ENCODE results near the gene DHRS7B. TPM values are rescaled to one million over a fixed set of nuclear protein-coding genes. Genes with fewer than 3 reads are reported as not detected.

DHRS7B gene
- total and polyA plus RNA-seq, 8 donors = 7.3 to 30.4 (median 12.8) TPM

GRCh38 chr17:21127509-21128077 lies 829 bp downstream of the DHRS7B start:
- WGBS, 2 donors = 5% methylated on average over 9 of the region's 9 CpGs
- TF ChIP-seq, protein P1, sequence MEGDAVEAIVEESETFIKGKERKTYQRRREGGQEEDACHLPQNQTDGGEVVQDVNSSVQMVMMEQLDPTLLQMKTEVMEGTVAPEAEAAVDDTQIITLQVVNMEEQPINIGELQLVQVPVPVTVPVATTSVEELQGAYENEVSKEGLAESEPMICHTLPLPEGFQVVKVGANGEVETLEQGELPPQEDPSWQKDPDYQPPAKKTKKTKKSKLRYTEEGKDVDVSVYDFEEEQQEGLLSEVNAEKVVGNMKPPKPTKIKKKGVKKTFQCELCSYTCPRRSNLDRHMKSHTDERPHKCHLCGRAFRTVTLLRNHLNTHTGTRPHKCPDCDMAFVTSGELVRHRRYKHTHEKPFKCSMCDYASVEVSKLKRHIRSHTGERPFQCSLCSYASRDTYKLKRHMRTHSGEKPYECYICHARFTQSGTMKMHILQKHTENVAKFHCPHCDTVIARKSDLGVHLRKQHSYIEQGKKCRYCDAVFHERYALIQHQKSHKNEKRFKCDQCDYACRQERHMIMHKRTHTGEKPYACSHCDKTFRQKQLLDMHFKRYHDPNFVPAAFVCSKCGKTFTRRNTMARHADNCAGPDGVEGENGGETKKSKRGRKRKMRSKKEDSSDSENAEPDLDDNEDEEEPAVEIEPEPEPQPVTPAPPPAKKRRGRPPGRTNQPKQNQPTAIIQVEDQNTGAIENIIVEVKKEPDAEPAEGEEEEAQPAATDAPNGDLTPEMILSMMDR (IDR thresholded peaks at IDR 0.05) = no peak
- intact Hi-C loops (cut with DNase I) = no loop called here
- peaks cover 0 to 8% (median 6%) of the 10 kb centered on the region in 3 donors for H3K4me1 ChIP-seq
- no peaks in the 10 kb centered on the region for H3K36me3 ChIP-seq
- H3K27ac ChIP-seq = peak overlapping the region; percentile 91 to 97 (median 93)
- FAIRE-seq (no peak), DNase-seq (no peak), ATAC-seq (peak in 1 of 4 donors; percentile 19)
- H3K27me3 ChIP-seq = no peaks in the 10 kb centered on the region
- H3K9me3 ChIP-seq = no peaks in the 10 kb centered on the region
- H3K4me3 ChIP-seq = peak overlapping the region; percentile 56 to 99 (median 79)

- peaks cover 0 to 8% (median 6%) of the 10 kb centered on the region in 3 donors for H3K4me1 ChIP-seq
- no peak overlapping the region for H3K4me3 ChIP-seq
- TF ChIP-seq, protein P1 (IDR thresholded peaks at IDR 0.05) = peak in 1 of 4 donors; percentile 15
- DNase-seq = no peak
- no peak overlapping the region for H3K27ac ChIP-seq
- FAIRE-seq = no peak
- no peaks in the 10 kb centered on the region for H3K9me3 ChIP-seq
- intact Hi-C loops (cut with DNase I) = no loop called here
- no peak for ATAC-seq
- no peaks in the 10 kb centered on the region for H3K27me3 ChIP-seq
- WGBS, 2 donors = 67 to 69% methylated on average over 9 of the region's 9 CpGs
- no peaks in the 10 kb centered on the region for H3K36me3 ChIP-seq
Observed at GRCh38 chr17:21129023-21129681, 2.4 kb downstream of the DHRS7B start.

DNA sequence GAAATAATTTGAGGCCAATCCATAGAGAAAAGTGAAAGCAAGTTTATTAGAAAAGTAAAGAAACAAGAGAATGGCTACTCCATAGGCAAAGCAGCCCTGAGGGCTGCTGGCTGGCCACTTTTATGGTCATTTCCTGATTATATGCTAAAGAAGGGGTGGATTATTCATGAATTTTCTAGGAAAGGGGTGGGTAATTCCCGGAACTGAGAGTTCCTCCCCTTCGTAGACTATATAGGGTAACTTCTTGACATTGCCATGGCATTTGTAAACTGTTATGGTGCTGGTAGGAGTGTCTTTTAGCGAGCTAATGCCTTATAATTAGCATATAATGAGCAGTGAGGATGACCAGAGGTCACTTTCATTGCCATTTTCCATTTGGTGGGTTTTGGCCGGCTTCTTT lies 4.4 kb downstream of the DHRS7B start:
- intact Hi-C loops (cut with DNase I) = no loop called here
- ATAC-seq = no peak
- Histone ChIP-seq H3K9me3 (no peaks in the 10 kb centered on the region), H3K36me3 (no peaks in the 10 kb centered on the region), H3K4me1 (peaks cover 0 to 8% (median 6%) of the 10 kb centered on the region in 3 donors), H3K27ac (no peak overlapping the region), H3K27me3 (no peaks in the 10 kb centered on the region), H3K4me3 (no peak overlapping the region)
- no peak for FAIRE-seq
- 50 to 62% methylated on average over 4 of the region's 4 CpGs for WGBS, 2 donors
- TF ChIP-seq, protein P1 (IDR thresholded peaks at IDR 0.05) = no peak
- no peak for DNase-seq

DNA sequence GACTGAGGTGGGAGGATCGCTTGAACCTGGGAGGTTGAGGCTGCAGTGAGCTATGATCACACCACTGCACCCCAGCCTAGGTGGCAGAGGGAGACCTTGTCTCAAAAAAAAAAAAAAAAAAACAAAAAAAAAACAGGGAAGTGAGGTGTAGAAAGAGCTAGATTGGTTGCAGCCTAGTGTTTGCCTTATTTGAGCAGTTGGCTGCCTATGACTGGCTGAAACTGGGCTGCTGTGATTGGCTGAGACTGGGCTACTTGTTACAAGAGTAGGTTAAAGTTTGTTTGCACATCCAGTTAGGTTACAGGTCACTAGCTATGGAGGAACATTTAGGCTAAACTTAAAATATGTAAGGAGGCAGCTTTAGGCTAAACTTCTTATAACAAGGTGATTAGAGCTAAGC lies 5.7 kb downstream of the DHRS7B start:
- no peak for FAIRE-seq
- Histone ChIP-seq H3K36me3 (no peaks in the 10 kb centered on the region), H3K4me3 (no peak overlapping the region), H3K4me1 (peaks cover 0 to 8% (median 6%) of the 10 kb centered on the region in 3 donors), H3K27me3 (no peaks in the 10 kb centered on the region), H3K9me3 (no peaks in the 10 kb centered on the region), H3K27ac (no peak overlapping the region)
- no peak for ATAC-seq
- 94 to 100% methylated on average over 1 of the region's 1 CpG for WGBS, 2 donors
- TF ChIP-seq, protein P1 (IDR thresholded peaks at IDR 0.05) = no peak
- intact Hi-C loops (cut with DNase I) = no loop called here
- DNase-seq = no peak

DNA sequence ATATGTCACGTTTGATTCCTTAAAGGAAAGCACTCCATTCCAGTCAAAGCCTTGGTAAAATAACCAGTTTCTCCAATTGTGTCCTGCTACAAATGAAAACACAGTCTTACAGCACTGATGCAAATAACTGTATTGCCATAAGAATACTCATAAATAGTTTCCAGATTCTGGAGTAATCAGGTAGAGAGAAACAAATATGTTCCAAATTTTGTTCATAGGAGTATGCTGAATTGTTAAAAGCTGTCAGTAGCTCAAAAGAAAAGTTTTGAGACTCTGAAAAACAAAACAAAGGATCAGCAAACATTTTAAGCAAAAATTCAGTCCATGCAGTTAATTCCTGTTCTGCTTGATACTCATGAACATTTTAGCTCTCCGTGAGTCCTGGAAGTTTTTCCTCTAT lies 7.8 kb downstream of the DHRS7B start:
- 61 to 76% methylated on average over 2 of the region's 2 CpGs for WGBS, 2 donors
- no peak overlapping the region for H3K4me3 ChIP-seq
- H3K27ac ChIP-seq = no peak overlapping the region
- DNase-seq = no peak
- H3K27me3 ChIP-seq = no peaks in the 10 kb centered on the region
- intact Hi-C loops (cut with DNase I) = no loop called here
- no peaks in the 10 kb centered on the region for H3K9me3 ChIP-seq
- no peaks in the 10 kb centered on the region for H3K36me3 ChIP-seq
- H3K4me1 ChIP-seq = no peaks in the 10 kb centered on the region
- FAIRE-seq = no peak
- TF ChIP-seq, protein P1 (IDR thresholded peaks at IDR 0.05) = no peak
- ATAC-seq = no peak

Data from pancreas (tissue), 10 donors.